ENCODE measurements around the gene ASXL2. TPM values are rescaled to one million over a fixed set of nuclear protein-coding genes. Genes with fewer than 3 reads are reported as not detected.
"Not testable (repeated sequence)": the region's sequence is repeated elsewhere in the genome, so short reads cannot be mapped to it uniquely, and the experiment has no call there.

ASXL2 gene
- total RNA-seq, 4 donors from 2014 or later = 22.9 to 27.6 (median 23.5) TPM

GRCh38 chr2:25917832-25918231 is 39.5 kb upstream of the ASXL2 start:
- Histone ChIP-seq H3K4me1 (no peaks in the 10 kb centered on the region), H3K36me3 (no peaks in the 10 kb centered on the region), H3K4me3 (no peak overlapping the region), H3K27me3 (no peaks in the 10 kb centered on the region), H3K9me3 (no peaks in the 10 kb centered on the region), H3K27ac (no peak overlapping the region)
- DNase-seq (ENCODE audit: low spot score in 2 of 2) = no peak
- TF ChIP-seq POLR2A (IDR thresholded peaks at IDR 0.05) (no peak), POLR2AphosphoS5 (IDR thresholded peaks at IDR 0.05) (no peak), EP300 (IDR thresholded peaks at IDR 0.05) (no peak)
- TF ChIP-seq, protein P1, sequence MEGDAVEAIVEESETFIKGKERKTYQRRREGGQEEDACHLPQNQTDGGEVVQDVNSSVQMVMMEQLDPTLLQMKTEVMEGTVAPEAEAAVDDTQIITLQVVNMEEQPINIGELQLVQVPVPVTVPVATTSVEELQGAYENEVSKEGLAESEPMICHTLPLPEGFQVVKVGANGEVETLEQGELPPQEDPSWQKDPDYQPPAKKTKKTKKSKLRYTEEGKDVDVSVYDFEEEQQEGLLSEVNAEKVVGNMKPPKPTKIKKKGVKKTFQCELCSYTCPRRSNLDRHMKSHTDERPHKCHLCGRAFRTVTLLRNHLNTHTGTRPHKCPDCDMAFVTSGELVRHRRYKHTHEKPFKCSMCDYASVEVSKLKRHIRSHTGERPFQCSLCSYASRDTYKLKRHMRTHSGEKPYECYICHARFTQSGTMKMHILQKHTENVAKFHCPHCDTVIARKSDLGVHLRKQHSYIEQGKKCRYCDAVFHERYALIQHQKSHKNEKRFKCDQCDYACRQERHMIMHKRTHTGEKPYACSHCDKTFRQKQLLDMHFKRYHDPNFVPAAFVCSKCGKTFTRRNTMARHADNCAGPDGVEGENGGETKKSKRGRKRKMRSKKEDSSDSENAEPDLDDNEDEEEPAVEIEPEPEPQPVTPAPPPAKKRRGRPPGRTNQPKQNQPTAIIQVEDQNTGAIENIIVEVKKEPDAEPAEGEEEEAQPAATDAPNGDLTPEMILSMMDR (IDR thresholded peaks at IDR 0.05) = no peak
- WGBS = 91% methylated on average over 3 of the region's 3 CpGs

- not testable (repeated sequence) for H3K4me3 ChIP-seq; H3K36me3 ChIP-seq; H3K9me3 ChIP-seq; H3K27me3 ChIP-seq; DNase-seq (ENCODE audit: low spot score in 2 of 2); H3K27ac ChIP-seq; H3K4me1 ChIP-seq
- WGBS = 79% methylated on average over 7 of the region's 7 CpGs
Measured at GRCh38 chr2:25917411-25917810, 39.1 kb upstream of the ASXL2 start.

- DNase-seq (ENCODE audit: low spot score in 2 of 2); H3K4me1 ChIP-seq; H3K9me3 ChIP-seq; H3K27ac ChIP-seq; H3K27me3 ChIP-seq; H3K36me3 ChIP-seq; H3K4me3 ChIP-seq: not testable (repeated sequence)
- 66% methylated on average over 15 of the region's 16 CpGs for WGBS
Measured at GRCh38 chr2:25915944-25916772, 37.9 kb upstream of the ASXL2 start.

DNA sequence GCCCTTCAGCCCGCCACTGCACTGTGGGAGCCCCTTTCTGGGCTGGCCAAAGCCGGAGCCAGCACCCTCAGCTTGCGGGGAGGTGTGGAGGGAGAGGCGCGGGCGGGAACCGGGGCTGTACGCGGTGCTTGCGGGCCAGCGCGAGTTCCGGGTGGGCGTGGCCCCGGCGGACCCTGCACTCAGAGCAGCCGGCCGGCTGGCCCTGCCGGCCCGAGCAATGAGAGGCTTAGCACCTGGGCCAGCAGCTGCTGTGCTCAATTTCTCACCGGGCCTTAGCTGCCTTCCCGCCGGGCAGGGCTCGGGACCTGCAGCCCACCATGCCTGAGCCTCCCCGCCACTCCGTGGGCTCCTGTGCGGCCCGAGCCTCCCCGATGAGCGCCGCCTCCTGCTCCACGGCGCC is 37.1 kb upstream of the ASXL2 start:
- not testable (repeated sequence) for DNase-seq (ENCODE audit: low spot score in 2 of 2); H3K27me3 ChIP-seq; H3K4me3 ChIP-seq; H3K9me3 ChIP-seq; H3K4me1 ChIP-seq; H3K36me3 ChIP-seq; H3K27ac ChIP-seq
- 92% methylated on average over 8 of the region's 33 CpGs for WGBS

DNA sequence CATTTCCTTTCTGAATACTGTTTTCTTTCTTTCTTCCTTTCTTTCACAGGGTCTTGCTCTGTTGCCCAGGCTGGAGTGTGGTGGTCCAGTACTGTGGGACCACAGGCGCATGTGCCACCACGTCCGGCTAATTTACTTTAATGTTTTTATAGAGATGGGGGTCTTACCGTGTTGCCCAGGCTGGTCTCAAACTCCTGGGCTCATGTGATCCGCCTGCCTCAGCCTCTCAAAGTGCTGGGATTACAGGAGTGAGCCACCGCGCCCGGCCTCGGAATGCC is 35.3 kb upstream of the ASXL2 start:
- not testable (repeated sequence) for H3K4me3 ChIP-seq; DNase-seq (ENCODE audit: low spot score in 2 of 2); H3K9me3 ChIP-seq; H3K36me3 ChIP-seq; H3K27me3 ChIP-seq; H3K4me1 ChIP-seq; H3K27ac ChIP-seq
- WGBS = 89% methylated on average over 9 of the region's 9 CpGs

DNA sequence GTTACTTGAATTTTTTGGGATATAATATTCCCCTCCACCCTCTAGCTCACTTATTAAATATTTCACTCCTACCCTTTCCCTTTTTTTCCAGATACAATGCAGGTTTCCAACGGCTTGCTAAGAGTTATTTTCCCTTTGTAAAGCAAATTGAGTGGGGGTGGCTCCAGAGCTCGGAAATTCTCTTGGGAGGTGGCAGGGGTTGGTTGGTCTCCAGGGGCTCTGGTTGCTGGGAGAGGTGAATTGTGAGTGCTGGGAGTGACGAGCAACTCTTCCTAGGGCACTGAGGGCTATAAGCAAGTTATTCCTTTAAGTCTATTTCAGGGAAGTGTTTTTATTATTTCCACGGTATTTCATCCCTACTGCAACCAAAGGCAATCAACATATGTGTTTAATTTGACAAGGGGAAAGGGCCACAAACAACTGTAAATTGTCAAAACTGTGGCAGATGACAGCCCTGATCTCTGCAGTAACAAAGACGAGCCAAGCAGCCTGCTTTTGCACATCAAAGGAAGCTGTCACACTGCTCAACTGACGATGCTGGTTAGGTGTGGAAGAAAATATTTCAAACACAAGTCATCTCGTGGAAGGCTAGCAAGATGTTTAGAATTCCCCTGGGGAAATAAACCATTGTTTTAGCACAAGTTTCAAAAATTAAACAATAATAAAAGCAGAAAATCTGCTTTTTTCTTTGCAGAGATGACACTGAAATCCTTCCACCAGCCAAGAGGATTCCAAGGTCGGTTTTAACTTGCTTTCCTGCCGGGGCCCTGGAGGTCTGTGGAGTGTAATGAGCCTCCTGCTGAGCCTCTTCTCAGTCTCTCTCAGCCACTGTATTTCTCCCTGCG is 34.8 kb upstream of the ASXL2 start:
- Histone ChIP-seq H3K27me3 (no peaks in the 10 kb centered on the region), H3K27ac (no peak overlapping the region), H3K9me3 (no peaks in the 10 kb centered on the region), H3K4me3 (no peak overlapping the region), H3K36me3 (no peaks in the 10 kb centered on the region), H3K4me1 (no peaks in the 10 kb centered on the region)
- no peak for DNase-seq (ENCODE audit: low spot score in 2 of 2)
- WGBS = 20% methylated on average over 10 of the region's 10 CpGs
- TF ChIP-seq EP300 (IDR thresholded peaks at IDR 0.05) (no peak), POLR2A (IDR thresholded peaks at IDR 0.05) (no peak), POLR2AphosphoS5 (IDR thresholded peaks at IDR 0.05) (no peak)
- TF ChIP-seq, protein P1 (IDR thresholded peaks at IDR 0.05) = no peak

GRCh38 chr2:25909574-25909973 is 31.3 kb upstream of the ASXL2 start:
- DNase-seq (ENCODE audit: low spot score in 2 of 2); H3K4me3 ChIP-seq; H3K36me3 ChIP-seq; H3K27me3 ChIP-seq; H3K4me1 ChIP-seq; H3K9me3 ChIP-seq; H3K27ac ChIP-seq: not testable (repeated sequence)
- 80% methylated on average over 5 of the region's 5 CpGs for WGBS

- no peaks in the 10 kb centered on the region for H3K9me3 ChIP-seq
- H3K27ac ChIP-seq = no peak overlapping the region
- no peaks in the 10 kb centered on the region for H3K36me3 ChIP-seq
- no peak overlapping the region for H3K4me3 ChIP-seq
- 78% methylated on average over 2 of the region's 2 CpGs for whole genome bisulfite sequencing
- DNase-seq (ENCODE audit: low spot score in 2 of 2) = no peak
- H3K4me1 ChIP-seq = no peaks in the 10 kb centered on the region
- TF ChIP-seq POLR2AphosphoS5 (IDR thresholded peaks at IDR 0.05) = no peak
- TF ChIP-seq EP300 (IDR thresholded peaks at IDR 0.05) = no peak
- TF ChIP-seq POLR2A (IDR thresholded peaks at IDR 0.05) = no peak
- TF ChIP-seq, protein P1 (IDR thresholded peaks at IDR 0.05) = no peak
- H3K27me3 ChIP-seq = no peaks in the 10 kb centered on the region
Measured at GRCh38 chr2:25905126-25905525, 26.8 kb upstream of the ASXL2 start.

Measured in suprapubic skin (tissue), 4 donors.